ENCODE data around the gene NR1H3. TPM values are rescaled to one million over a fixed set of nuclear protein-coding genes. Genes with fewer than 3 reads are reported as not detected.

The NR1H3 gene
- total RNA-seq, 1 experiment from 2014 or later, result 11.1 TPM

GRCh38 chr11:47317064-47317828 lies 59.5 kb downstream of the NR1H3 start:
- H3K27me3 ChIP-seq (replicated peaks), result no peaks in the 10 kb centered on the region
- H3K27ac ChIP-seq, result no peak overlapping the region
- no peaks in the 10 kb centered on the region for H3K4me1 ChIP-seq (replicated peaks)
- no peaks in the 10 kb centered on the region for H3K9me3 ChIP-seq (replicated peaks)
- H3K4me3 ChIP-seq, result no peak overlapping the region
- H3K36me3 ChIP-seq, result peaks cover 51% of the 10 kb centered on the region
- DNase-seq (ENCODE audit: low read depth in 1 of 2, low spot score in 2 of 2), result no peak

GRCh38 chr11:47318166-47318565 lies 60.4 kb downstream of the NR1H3 start:
- H3K4me1 ChIP-seq (replicated peaks), result no peaks in the 10 kb centered on the region

More at GRCh38 chr11:47318166-47318565, 60.4 kb downstream of the NR1H3 start:
- Histone ChIP-seq H3K4me3 (no peak overlapping the region), H3K36me3 (peaks cover 48% of the 10 kb centered on the region), H3K27me3 (replicated peaks) (no peaks in the 10 kb centered on the region), H3K27ac (no peak overlapping the region), H3K9me3 (replicated peaks) (no peaks in the 10 kb centered on the region)
- no peak for DNase-seq (ENCODE audit: low read depth in 1 of 2, low spot score in 2 of 2)

Other genes with a start within 250 kb of the NR1H3 start
- gene ARFGAP2, start 81.1 kb upstream of the NR1H3 start, total RNA-seq (2014; rRNA removed; shearing (Covaris generic)), result 58.5 and 134 TPM in 2 replicates
- 18.8 and 23.2 TPM in 2 replicates for gene PACSIN3, start 71.6 kb upstream of the NR1H3 start, total RNA-seq (2014; rRNA removed; shearing (Covaris generic))
- 41.3 and 63.5 TPM in 2 replicates for gene DDB2, start 43.0 kb upstream of the NR1H3 start, total RNA-seq (2014; rRNA removed; shearing (Covaris generic))
- gene ACP2, start 9.2 kb upstream of the NR1H3 start, total RNA-seq (2014; rRNA removed; shearing (Covaris generic)), result 29.8 and 34.4 TPM in 2 replicates
- gene MADD, start 12.1 kb downstream of the NR1H3 start, total RNA-seq (2014; rRNA removed; shearing (Covaris generic)), result 15.7 and 20.9 TPM in 2 replicates
- gene MYBPC3, start 94.7 kb downstream of the NR1H3 start, total RNA-seq (2014; rRNA removed; shearing (Covaris generic)), result not detected in 2 replicates
- not detected in 2 replicates for gene SPI1, start 120.6 kb downstream of the NR1H3 start, total RNA-seq (2014; rRNA removed; shearing (Covaris generic))
- 42.0 and 76.0 TPM in 2 replicates for gene SLC39A13, start 150.6 kb downstream of the NR1H3 start, total RNA-seq (2014; rRNA removed; shearing (Covaris generic))
- 295 and 358 TPM in 2 replicates for gene PSMC3, start 168.4 kb downstream of the NR1H3 start, total RNA-seq (2014; rRNA removed; shearing (Covaris generic))
- 0.34 TPM in 1 of 2 replicates, not detected in the other for gene RAPSN, start 191.1 kb downstream of the NR1H3 start, total RNA-seq (2014; rRNA removed; shearing (Covaris generic))